ENCODE results near the gene GFY.

The GFY gene, protein sequence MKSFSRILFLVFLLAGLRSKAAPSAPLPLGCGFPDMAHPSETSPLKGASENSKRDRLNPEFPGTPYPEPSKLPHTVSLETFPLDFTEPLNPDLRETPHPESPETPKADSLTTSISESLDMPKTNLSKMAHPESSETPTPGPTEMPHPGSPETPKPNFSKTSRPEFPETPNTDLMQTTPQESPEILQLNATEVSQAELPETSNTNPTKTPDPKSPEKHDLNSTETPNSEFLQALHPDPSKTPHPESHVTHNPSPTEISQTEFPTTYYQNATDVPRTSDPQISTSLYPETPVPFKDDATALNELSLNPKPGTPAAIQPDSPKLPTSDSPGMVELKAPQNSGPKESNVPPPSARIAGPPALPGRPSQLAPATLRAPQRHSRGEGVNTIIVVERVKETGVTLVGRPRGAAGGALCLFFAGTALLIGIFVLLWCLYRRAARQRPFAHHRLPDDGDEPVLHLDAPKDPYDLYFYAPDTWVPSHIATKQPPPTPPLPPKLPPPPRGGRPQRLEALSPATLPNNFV

GRCh38 chr19:49425178-49425577, at the start of gene GFY:
Gene GFY (plus strand): TSS chr19:49425388. CDS start chr19:49426431, 1,043 bp downstream.
- DNase-seq = no peak

GRCh38 chr19:49378512-49378911, 46.7 kb upstream of the GFY start:
- no peak for DNase-seq

- DNase-seq = no peak
These were observed 44.8 kb upstream of the GFY start for GRCh38 chr19:49380391-49380790.

DNA sequence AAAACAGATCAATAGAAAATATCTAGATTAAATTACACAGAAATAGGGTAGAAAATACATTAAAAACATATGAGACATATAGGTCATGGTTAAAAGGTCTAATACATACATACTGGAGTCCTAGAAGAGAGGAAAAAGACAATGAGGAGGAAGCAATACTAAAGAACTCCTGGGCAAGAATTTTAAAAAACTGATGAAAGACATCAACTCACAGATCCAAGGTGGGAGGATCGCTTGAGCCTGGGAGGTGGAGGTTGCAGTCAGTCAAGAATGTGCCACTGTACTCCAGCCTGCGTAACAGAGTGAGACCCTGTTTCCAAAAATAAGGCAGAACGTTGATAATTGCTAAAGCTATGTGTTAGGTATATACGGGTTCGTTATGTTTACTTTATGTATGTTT, 42.5 kb upstream of the GFY start:
- DNase-seq = no peak

DNA sequence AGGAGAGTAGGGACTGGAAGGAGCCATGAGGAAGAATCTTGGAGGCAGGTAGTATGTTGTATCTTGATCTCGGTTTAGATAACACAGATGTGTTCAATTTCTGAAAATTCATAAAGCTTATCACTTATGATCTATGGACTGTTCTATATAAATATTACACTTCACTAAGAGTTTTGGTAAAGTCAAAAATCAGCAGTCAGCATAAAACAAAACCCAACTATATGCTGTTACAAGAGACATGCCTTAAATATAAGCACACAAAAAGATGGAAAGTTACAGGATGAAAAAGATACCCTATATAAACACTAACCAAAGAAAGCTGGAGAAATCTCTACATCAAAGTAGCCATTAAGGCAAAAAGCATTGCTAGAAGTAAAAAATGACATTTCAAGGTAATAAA, 41.6 kb upstream of the GFY start:
- DNase-seq = no peak

GRCh38 chr19:49387936-49388372, 37.2 kb upstream of the GFY start, which contains the start of gene KASH5:
Gene KASH5 (plus strand): TSS chr19:49388249. CDS start chr19:49390884, 2,635 bp downstream.
- DNase-seq = peak; percentile 81

- DNase-seq = no peak
These were observed 35.8 kb upstream of the GFY start for GRCh38 chr19:49389406-49389805.

GRCh38 chr19:49390131-49390928, 34.9 kb upstream of the GFY start:
- DNase-seq = no peak

GRCh38 chr19:49390929-49391359, 34.2 kb upstream of the GFY start:
- no peak for DNase-seq

GRCh38 chr19:49391581-49392399, 33.4 kb upstream of the GFY start:
- peak; percentile 79 for DNase-seq

DNA sequence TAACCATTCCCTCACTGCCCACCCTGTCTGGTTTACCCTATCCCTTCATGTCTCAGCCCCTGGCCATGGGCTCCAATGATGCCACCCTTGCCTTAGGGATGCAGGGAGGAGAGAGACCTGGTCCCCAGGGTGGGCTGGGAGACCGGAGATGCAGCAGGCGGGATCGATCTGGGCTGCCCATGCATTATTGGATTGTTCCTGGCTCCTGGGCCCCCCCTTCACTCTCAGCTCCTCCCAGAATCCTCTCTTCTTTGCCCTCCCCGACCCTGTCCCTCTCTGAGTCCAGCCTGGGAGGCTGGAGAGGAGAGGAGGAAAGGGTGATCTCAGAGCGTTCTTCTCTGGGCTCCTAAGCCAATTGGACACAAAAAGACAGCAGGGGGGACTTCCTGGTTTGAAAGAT, 31.3 kb upstream of the GFY start:
- no peak for DNase-seq

DNA sequence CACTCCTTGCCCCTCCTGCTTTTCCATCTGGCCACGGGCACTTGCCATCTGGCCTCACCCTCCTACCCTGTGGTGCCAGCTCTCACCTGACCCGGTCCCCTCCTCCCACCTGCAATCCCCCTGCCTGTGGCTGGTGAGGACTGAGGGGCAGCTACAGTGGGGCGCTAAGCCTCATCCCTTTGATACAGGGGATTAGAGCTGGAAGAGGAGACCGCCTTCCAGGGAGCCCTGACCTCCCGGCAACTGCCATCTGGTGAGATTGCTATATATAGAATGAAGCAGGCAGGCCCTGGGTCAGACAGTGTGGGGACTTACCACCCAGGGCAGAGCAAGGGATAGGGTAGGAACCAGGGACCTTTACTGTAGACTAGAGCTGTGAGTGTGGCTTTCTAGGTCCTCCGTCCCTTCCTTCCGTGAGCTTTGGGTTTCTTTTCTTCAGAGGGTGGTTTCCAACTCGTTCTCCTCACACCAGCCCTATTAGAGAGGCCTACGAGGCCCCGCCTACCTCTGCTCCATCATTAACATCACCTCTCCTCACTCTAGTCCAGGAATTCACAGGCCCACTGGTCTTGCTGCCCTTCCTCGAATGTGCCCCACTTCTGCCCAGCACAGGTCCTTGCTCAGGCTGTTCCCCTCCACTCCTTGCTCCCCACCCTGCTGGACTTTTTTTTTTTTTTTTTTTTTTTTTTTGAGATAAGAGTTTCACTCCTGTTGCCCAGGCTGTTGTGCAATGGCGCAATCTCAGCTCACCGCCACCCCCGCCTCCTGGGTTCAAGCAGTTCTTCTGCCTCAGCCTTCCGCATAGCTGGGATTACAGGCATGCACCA, 29.4 kb upstream of the GFY start:
- no peak for DNase-seq

DNA sequence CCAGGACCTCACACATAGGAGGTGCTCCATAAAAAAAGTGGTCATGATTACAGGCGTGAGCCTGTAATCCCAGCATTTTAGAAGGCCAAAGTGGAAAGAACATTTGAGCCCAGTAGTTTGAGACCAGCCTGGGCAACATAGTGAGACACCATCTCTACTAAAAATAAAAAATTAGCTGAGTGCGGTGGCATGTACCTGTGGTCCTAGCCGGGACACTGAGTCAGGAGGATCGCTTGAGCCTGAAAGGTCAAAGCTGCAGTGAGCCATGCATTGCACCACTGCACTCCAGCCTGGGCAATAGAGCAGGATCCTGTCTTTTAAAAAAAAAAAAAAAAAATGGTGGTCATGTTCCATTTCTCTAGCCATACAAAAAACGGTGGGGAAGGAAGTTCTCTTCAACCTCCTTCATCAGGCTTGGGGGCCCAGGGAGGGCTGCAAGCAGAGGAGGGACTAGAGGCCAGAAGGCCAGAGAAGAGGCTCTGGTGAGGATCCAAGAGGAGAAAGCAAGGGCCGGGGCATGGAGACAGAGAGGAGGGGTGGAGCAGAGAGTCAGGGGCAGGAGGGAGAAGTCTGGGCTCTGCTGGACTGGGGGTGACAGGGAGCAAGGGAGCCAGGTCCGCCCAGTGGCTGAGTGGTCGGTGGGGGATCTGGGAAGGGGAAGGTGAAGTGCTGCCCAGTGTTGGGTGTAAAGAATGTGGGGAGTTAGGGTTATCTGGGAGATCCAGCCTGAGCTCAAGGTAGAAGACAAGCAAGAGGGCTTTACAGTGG, 28.3 kb upstream of the GFY start:
- no peak for DNase-seq

DNA sequence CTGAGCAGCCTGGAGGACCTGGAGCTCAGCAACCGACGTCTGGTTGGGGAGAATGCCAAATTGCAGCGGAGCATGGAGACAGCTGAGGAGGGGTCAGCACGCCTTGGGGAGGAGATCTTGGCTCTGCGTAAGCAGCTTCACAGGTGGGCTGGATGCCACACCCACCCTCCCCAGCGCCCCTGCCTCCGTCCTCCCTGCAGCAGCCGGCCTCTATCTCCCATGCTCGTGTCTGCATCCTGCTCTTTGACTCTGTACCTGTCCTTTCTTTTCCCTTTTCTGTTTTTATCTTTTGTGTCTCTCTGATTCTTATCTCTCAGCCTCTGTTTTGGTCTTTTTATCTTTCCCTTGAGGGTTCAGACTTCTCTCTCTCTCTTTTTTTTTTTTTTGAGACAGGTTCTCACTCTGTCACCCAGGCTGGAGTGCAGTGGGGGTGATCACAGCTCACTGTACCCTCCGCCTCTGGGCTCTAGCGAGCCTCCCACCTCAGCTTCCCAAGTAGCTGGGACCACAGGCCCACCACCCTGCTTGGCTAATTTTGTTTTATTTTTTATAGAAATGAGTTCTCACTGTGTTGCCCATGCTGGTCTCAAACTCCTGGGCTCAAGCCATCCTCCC, 27.1 kb upstream of the GFY start:
- no peak for DNase-seq

GRCh38 chr19:49398931-49399330, 26.3 kb upstream of the GFY start:
- DNase-seq = no peak

DNA sequence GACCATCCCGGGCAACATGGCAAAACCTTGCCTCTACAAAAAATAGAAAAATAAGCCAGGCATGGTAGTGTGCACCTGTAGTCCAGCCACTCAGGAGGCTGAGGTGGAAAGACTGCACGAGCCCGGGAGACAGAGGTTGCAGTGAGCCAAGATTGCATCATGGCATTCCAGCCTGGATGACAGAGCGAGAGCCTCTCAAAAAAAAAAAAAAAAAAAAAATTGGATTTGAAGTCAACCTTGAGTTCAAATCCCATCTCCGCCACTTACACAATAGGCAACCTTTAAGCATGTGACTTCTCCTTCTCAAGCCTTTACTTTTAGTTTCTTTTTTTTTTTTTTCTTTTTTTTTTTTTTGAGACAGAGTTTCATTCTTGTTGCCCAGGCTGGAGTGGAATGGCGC, 25.2 kb upstream of the GFY start:
- no peak for DNase-seq

- DNase-seq = no peak
These were observed 21.6 kb upstream of the GFY start for GRCh38 chr19:49403404-49404187.

GRCh38 chr19:49407079-49407478, 18.1 kb upstream of the GFY start:
- DNase-seq = no peak

DNA sequence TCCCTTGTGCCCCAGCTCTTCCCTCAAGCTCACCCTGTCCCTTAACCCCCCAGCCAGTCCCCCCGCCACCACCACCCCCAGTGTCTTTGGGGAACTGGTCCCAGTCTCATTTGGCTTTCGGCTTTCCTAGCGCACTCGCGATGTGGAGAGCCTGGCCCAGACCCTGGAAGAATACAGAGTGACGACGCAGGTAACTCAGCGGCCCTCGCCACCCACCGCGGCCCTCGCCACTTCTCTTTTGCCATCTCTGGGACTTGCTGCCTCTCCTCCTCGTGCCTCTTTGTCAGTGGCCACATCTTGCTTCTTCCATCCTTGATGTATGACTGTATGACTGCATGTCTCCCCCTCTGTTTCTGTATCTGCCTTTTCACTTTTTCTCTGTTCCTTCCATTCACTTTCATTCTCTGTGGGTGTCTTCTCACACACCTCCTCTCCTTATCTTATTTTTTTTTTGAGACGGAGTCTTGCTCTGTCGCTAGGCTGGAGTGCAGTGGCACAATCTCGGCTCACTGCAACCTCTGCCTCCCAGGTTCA, 17.6 kb upstream of the GFY start:
- DNase-seq = no peak
